ENCODE results near the gene RBPJL.

Gene RBPJL

GRCh38 chr20:45294003-45294368 lies 12.7 kb upstream of the RBPJL start:
- no peak for DNase-seq

DNA sequence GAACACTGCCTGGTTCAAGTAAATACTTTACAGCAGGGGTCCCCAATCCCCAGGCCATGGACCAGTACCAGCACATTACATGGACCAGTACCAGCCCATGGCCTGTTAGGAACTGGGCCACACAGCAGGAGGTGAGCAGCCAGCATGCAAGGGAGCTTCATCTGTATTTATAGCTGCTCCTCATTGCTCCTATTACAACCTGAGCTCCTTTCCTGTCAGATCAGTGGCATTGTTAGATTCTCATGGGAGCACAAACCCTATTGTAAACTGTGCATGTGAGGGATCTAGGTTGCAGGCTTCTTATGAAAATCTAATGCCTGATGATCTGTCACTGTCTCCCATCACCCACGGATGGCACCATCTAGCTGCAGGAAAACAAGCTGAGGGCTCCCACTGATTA lies 12.0 kb upstream of the RBPJL start:
- DNase-seq = no peak

GRCh38 chr20:45297786-45298497 lies 8.7 kb upstream of the RBPJL start:
- no peak for DNase-seq

DNA sequence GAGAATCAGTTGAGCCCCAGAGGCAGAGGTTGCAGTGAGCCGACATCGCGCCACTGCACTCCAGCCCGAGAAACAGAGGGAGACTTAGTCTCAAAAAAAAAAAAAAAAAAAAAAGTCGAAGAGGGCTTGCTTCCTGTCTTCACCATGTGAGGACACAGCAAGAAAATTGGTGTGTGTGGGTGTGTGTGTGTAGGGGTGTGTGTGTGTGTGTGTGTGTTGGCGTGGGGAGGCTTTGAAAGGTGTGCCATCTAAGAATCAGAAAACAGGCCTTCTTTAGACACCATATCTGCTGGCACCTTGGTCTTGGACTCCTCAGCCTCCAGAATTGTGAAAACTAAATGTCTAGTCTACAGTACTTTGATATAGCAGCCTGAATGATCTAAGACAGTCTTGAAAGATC lies 6.9 kb upstream of the RBPJL start:
- no peak for DNase-seq

DNA sequence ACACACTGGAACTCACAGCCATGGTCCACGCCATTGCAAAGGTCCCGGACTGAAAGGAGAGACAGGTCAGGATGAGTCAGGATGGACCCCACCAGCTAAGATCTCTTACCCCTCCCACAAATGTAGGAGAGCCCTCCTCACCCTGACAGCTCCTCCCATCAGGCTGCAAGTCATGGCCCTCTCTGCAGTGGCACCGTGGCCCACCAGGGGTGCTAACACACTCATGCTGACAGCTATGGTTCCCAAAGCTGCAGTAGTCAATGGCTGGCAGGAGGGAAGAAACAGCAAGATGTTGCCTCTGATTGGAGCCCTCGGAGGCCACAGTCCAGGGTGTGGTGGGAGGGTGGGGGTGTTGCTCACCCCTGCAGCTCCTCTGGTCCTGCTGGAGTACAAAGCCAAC lies 5.7 kb upstream of the RBPJL start:
- DNase-seq = no peak

DNA sequence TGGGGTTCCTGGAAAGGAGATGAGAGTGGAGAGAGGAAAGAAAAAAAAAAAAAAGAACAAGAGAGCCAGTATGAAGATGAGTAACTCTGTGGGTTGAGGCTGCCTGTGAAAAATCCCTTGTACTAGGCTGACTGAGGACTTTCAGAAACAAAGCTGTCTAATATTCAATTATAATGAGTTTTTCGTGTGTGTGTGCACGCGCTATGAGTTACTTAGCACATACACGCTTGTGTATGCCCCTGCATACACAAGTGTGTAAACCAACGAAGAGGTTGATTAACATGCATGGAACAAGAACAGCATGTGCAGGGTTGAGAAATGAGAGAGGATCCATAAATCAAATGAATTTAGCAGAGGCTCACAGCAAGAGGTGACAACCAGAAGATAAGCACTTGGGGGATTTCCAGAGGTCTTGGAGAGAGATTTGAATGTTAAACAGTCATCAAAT lies 4.8 kb upstream of the RBPJL start:
- DNase-seq = no peak

GRCh38 chr20:45303586-45304463 lies 2.8 kb upstream of the RBPJL start:
- DNase-seq = no peak

DNA sequence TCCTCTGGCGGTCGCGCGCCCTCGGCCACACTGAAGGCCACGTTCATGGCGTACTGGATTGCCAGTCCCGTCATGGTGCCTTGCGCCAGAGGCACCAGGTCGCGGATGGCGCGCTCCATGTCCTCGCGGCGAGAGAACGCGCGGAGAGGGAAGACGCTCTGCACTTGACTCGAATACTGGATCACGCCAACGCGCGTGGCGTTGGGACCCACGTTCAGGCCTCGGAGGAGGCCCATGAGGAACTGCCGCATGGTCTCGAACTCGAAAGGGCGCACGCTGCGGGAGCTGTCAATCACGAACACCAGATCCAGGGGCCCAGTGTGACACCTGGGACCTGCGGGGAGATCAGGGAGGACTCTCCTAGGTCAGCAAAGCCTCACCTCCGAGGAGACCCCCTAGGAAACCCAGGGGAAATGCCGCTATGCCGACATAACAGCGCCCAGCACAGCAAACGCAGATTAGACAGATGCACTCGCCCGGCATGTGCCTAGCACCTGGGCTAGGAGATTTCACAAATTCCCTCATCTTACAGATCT lies 2.1 kb upstream of the RBPJL start:
- DNase-seq = no peak

- no peak for DNase-seq
Observed at GRCh38 chr20:45305262-45305661, 1.4 kb upstream of the RBPJL start.

DNA sequence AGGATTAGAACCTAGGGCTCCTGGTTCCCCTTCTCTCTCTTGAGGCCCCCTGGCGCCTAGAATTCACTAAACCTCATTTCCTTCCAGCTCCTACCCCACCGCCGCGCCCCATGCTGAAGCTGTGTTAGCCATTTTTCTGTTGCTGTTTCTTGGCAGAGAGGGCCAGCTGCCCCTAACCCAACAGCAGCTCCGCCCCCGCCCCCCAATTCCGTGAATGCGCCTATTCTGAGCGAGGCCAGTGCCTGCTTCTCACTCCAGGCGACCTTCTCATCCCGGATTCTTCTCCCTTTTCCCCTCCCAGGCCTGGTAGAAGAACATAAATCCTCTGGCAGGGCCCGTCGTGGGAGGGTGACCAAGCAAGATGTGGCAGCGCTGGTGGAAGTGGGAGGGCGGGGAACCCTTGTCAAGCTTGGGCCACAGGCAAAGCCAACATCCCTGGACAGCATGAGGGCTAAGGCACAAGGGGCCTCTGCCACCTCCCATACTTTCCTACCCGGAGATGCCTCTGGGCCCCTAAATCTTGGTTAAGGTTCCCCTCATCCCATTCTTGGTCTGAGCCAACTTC lies 518 bp downstream of the RBPJL start:
- no peak for DNase-seq

- no peak for DNase-seq
Observed at GRCh38 chr20:45308117-45308778, 1.6 kb downstream of the RBPJL start, which contains the start of gene MATN4. Gene MATN4 (minus strand): TSS chr20:45308299. CDS start chr20:45305582, 2,717 bp downstream.

- DNase-seq = no peak
Observed at GRCh38 chr20:45309075-45309474, 2.4 kb downstream of the RBPJL start.

DNA sequence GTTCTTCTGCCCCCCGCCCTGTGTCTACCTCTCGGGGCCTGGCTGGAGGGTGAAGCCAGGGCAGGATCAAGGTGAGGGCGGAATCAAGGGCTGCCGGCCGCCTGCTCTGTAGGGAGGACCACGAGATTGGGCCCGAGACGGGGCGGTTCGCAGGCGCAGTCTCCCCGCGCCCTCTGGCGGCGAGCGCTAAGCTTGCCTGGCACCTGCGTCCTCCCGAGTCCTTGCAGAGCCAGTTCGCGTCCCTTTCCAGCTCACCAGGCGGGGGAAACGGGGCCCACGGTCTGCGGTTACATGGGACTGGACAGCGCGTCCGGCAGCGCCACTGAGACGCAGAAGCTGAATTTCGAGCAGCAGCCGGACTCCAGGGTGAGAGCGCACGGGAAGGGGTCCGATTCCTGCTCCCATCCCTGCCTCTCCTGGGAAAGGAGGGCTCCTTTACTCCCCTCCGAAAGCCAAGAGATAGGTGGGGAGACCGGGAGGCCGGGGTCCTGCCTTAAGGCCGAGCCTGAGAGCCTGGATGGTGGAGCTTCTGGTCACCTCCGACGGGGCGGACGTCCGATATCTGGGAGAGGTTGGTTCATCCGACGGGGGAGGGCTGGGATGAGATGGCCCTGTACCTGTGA lies 5.1 kb downstream of the RBPJL start:
- peak; percentile 40 for DNase-seq

- no peak for DNase-seq
Observed at GRCh38 chr20:45312241-45312640, 5.6 kb downstream of the RBPJL start.

DNA sequence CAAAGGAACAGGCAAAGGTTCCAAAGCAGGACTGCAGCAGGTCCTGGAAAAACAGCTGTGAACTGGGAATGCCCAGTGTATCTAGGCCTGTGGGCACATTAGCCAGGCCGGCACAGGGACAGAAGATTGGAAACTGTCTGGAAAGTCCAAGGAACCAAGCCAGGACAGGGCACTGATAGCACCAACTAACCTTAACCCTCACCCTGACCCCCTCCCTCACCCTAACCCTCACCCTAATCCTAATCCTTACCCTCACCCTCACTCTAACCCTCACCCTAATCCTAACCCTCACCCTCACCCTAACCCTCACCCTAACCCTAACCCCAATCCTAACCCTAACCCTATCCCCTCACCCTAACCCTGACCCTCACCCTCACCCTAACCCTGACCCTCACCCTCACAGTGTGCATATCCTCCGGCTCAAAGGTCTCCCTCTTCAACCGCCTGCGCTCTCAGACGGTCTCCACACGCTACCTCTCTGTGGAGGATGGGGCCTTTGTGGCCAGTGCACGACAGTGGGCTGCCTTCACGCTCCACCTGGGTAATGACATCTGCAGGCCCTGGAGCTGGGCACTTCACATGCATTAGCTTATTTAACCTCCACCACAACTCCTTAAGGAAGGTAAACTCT lies 6.5 kb downstream of the RBPJL start:
- no peak for DNase-seq

DNA sequence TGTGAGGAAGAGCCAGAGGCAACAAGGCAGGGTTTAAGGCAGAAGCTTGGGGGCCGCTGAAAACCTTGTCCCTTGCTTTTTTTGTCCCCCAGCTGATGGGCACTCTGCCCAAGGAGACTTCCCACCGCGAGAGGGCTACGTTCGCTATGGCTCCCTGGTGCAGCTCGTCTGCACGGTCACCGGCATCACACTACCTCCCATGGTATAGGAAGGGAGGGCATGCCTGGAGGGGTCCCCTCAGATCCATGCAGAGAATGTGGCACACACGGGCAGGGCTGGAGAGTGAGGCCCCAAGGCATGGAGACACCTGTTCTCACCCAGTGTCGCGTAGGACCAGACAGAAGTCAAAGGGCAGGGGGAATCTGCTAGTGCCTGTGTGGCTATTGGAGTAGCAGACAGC lies 7.3 kb downstream of the RBPJL start:
- no peak for DNase-seq

DNA sequence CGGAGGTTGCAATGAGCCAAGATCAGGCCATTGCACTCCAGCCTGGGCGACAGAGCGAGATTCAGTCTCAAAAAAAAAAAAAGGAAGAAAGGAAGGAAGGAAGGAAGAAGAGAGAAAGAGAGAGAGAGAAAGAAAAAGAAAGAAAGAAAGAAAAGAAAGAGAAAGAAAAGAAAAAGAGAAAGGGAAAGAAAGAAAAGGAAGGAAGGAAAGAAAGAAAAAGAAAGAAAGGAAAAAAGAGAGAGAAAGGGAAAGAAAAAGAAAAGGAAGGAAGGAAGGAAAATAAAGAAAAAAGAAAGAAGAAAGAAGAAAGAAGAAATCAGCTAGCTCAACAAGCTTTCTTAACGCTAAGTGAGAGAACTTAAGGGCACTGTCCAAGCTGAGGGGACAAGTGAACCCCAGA lies 9.0 kb downstream of the RBPJL start:
- DNase-seq = no peak

DNA sequence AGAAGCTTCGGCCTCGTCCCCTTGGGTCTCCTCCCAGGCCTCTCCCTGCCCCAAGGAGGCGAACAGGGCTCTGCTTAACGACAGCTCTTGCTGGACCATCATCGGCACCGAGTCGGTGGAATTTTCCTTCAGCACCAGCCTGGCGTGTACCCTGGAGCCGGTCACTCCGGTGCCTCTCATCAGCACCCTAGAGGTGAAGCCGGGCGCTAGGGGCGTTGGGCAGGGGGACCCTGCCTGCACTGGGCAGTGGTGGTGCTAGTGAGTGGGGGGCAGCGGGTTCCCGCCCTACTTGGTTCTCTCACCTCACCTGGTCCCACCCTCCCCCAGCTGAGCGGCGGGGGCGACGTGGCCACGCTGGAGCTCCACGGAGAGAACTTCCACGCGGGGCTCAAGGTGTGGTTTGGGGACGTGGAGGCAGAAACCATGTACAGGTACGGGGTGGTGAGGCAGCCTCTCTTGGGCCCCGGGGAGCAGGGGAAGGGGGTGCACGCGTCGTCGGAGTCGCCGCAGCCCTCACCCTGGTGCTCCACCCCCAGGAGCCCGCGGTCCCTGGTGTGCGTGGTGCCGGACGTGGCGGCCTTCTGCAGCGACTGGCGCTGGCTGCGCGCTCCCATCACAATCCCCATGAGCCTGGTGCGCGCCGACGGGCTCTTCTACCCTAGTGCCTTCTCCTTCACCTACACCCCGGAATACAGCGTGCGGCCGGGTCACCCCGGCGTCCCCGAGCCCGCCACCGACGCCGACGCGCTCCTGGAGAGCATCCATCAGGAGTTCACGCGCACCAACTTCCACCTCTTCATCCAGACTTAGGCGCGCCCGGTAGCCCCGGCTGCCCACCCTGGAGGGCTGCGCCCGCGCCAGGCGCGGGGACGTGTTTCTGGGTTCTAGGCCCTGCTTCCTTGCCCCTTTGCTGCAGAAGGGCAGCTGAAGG lies 9.8 kb downstream of the RBPJL start:
- DNase-seq = no peak

GRCh38 chr20:45317826-45318225 lies 11.2 kb downstream of the RBPJL start:
- no peak for DNase-seq

DNA sequence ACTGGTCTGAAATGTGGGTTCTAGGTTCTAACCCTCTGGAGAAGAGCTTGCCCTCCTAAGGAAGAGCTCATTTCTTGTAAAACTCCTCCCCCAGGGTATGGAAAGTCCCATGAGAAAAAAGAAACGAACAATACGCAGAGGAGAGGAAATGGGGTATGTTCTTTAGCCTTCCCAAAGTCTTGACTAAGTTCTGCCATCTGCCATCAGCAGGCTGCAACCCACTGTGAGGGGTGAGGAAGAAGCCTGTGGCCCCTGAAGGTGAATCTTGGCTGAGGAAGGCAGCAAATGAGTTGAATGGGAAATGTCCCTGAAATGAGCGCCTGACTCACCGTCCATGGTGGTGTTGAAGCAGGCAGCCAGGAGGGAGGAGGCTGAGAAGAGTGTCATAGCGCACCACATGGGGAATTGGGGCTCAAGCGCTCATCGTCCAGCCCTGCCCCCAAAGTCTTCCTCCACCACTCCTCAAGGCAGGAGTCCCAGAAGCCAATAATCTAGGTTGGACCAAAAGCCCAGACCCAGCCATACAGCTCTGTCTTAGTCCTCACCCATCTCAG lies 11.8 kb downstream of the RBPJL start:
- no peak for DNase-seq

DNA sequence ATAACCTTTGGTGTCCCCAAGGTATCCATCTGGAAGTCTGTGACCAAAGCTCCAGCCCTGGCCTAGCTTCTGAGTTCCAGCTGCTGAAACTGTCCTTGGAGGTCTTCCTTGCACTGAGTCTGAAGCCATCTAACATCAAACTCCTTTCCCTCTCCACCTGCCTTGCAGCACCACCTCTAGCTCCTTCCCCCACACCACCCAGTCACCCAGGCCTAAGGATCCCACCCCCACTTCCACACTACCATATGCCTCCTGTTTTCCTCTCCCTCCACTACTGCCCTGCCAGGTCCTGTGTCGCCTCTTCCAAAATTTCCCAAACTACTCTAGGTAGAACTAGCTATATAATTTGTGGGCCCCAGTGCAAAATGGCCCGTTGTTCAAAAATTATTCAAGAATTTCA lies 12.3 kb downstream of the RBPJL start:
- no peak for DNase-seq
